HG02973 (cell line): ENCODE data around the gene AFDN.

ENCODE experiments used
- ATAC-seq: cut with Tn5 transposase; IDR thresholded peaks from one replicate; pipeline ENCODE4 v1.9.1; 2021; ENCODE audit warnings: moderate library complexity; ENCODE audit not compliant: unreplicated experiment

Gene AFDN, protein sequence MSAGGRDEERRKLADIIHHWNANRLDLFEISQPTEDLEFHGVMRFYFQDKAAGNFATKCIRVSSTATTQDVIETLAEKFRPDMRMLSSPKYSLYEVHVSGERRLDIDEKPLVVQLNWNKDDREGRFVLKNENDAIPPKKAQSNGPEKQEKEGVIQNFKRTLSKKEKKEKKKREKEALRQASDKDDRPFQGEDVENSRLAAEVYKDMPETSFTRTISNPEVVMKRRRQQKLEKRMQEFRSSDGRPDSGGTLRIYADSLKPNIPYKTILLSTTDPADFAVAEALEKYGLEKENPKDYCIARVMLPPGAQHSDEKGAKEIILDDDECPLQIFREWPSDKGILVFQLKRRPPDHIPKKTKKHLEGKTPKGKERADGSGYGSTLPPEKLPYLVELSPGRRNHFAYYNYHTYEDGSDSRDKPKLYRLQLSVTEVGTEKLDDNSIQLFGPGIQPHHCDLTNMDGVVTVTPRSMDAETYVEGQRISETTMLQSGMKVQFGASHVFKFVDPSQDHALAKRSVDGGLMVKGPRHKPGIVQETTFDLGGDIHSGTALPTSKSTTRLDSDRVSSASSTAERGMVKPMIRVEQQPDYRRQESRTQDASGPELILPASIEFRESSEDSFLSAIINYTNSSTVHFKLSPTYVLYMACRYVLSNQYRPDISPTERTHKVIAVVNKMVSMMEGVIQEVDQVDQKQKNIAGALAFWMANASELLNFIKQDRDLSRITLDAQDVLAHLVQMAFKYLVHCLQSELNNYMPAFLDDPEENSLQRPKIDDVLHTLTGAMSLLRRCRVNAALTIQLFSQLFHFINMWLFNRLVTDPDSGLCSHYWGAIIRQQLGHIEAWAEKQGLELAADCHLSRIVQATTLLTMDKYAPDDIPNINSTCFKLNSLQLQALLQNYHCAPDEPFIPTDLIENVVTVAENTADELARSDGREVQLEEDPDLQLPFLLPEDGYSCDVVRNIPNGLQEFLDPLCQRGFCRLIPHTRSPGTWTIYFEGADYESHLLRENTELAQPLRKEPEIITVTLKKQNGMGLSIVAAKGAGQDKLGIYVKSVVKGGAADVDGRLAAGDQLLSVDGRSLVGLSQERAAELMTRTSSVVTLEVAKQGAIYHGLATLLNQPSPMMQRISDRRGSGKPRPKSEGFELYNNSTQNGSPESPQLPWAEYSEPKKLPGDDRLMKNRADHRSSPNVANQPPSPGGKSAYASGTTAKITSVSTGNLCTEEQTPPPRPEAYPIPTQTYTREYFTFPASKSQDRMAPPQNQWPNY (N-terminal part only)

DNA sequence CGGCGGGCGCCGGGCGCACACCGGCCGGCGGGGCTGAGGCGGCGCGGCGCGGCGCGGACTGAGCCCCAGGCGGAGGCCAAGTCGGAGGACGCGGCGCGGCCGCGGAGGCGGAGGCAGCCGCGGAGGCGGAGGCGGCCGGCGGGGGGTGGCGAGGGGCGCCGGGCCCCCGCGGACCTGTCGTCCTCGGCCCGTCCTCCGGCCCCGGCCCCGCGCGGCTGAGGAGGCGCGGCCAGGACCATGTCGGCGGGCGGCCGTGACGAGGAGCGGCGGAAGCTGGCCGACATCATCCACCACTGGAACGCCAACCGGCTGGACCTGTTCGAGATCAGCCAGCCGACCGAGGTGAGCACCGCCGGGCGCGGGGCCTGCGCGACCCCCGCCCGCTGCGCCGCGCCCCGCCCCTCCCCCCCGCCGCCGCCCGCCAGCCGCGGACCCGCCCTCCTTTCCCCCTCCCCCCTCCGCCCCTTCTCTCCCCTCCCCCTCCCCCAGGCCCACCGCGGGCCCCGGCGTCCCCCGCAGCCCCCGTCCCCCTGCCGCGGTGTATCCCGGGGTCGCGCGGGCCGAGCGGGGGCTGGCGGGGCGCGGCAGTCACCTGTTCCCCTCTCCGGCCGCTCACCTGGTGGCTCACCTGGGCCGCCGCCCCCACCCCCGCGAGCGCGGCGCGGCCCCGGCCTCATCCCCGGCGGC, at the start of gene AFDN:
Gene AFDN, plus strand, starts transcription at position 16 of the 687 bp plus-strand sequence. Its CDS starts 222 bp downstream, at position 238.
- ATAC-seq = peak; percentile 31

DNA sequence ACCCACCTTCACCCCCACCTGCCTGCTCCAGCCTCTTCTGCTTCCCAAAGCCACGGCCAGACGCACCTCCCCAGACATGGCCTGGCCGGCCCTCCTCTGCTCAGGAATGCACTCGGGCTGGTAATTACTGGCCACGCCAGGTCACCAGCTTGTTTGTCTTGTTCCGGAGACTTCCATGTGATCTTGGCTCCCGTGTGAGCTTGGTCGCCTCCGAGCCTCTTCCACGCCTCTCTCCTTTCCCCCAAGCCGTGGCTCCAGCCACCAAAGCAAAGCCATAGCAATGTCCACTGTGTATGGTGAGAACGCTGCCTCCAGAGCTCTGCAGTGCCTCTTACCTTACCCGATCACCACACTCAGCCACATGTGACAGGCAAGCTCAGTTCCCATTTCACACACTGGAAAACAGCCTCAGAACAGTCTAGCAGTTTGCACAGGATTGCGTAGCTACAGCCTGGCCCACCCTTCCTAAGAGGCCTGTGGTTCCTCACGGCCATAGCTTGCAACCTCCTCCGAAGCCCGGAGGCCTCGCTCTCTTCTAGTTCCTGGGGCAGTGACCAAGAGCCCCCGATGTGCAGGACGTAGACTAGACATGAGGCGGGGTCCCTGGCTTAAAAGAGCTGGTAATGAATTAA, 48.1 kb upstream of the AFDN start:
- ATAC-seq = no peak

DNA sequence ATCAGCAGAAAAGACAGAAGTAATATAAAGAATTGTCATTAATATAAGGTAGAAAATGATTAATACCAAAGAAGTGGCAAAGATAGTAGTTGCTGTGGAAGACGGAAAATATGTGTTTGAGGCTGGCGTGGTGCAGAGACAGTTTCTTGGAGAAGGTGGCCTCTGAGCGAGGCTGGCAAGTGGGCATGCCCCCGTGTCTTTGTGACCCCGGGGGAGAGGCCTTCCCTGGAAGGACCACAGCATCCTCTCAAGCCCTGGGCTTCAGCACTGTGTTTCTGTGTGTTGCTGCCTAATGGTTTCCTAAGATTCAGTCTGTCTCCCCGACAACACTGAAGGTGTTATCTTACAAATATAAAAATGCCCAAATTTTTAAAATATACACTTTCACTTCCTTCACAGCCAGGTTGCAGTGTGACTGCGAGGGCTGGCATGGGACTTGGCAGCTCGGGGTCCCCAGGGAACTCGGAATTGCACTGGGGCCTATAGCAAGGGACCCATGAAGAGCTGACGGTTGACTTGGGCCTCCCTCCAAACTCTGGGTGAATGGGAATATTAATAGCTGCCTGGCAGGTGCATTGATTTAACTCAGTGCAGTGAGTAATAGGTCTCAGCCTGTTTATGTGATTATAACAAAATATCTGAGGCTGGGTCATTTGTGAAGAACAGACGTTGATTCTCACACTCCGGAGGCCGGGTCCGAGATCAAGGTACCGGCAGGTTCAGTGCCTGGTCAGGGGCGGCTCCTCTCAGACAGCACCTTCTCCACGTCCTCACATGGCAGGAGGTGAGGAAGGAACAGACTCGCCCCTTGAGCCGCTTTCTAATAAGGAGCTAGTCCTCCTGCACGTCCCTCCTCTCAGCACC, 47.4 kb upstream of the AFDN start:
- no peak for ATAC-seq

DNA sequence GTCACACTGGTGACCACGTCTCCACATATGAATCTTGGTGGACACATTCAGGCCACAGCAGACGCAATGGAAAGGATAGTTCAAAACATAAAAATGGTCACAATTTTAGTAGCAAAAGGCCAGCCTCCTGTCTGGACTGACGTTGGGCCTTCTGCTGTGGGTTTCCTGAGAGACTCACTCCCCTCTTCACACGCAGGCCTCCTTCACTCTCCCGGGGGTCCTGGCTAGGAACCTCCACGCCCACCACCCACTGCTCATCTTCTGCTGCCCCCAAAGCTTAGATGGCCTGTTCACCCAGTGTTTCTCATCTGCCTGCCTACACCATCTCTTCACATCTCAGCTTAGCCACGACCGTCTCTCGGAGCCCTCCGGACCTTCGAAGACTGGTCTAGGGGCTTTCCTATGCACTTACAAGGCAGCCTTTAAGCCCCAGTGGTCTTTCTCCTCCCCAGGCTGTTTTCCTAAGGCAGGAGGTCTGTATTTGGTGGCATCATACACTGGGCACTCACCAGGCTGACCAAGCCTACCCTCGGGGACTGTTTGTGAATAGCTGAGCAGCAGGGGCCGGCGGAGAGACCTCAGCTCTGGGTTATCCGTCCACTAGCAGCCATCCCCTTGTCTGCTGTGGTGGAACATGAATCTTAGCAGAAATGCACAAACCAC, 46.6 kb upstream of the AFDN start:
- no peak for ATAC-seq

DNA sequence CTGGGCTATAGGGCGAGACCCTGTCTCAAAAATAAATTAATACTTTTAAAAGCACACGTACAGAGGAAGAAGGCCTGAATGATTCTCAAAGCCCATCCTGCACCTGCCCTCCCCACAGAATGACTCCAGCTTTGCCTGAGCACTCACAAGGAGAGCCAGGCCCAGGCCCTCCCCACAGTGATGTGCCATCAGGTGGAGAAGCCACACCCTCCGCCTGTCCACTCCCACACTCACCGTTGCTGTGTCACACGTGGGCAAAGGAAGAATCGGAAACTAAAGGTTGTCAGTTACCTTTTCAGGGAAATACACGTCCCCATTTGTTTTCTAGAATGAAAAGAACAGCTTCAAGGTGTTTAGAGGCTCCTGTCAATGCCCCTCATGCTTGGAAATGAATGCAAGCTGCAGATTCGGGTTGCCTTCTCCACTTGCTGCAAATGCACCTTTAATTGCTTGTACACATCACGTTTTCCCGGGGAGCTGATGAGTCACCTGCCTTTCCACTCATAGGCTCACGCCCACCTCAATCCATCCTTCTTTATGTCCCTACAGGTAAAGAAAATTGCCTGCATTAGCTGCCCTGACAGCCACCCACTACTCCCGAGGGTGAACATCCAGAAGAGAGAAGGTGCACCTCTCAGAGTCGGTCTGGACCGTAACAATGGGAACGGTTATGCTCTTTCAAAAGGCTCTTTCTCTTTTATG, 45.5 kb upstream of the AFDN start:
- no peak for ATAC-seq

DNA sequence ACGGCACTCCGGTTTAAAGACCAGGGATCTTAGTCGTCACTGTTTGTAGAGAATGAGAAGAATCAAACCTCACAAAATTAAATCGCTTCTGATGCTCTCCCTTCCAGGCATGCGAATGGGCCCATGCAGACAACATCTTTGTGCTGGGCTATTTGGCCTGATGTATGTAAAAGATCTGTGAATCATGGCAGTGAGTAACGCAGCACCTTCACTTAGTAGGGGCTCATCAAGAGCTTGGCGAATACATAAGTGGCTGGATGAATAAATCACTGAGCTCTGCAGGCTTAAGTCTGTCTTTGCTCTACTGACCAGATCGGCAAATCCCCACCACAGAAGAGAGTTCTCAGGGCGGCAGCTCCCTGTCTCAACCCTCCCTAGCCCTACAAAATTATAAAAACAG, 44.8 kb upstream of the AFDN start:
- ATAC-seq = no peak

DNA sequence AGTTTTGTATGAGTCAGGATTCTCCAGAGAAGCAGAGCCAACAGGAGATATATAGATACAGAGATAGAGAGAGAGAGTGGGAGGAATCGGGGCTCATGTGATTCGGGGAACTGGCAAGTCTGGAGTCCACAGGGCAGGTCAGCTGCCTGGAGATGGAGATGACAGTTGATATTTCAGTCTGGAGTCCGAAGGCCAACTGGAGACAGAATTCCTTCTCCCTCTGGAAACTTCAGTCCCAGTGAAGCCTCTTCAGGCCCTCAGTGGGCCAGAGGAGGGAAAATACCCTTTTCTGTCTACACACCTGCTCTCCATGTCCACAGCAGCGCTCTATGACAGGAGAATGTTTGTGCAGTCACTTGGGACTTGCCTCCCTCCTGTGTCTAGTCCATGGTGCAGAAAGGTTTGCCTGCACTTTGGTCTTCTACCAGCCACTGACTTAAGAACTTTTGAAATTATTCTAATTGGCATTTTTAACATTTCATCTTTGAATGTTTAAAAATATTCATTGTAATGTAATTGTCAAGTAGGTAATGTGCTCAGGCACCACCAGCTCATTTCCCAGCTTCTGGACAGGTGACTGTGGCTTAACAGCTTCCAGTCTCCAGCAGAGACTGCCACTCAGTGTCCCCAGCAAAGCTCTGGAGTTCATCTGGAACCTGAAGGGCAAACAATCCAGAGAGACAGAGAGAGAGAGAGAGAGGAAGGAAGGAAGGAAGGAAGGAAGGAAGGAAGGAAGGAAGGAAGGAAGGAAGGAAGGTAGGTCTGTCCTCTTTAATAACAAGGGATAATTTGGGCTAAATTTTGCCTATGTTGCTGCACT, 43.8 kb upstream of the AFDN start:
- ATAC-seq = no peak

DNA sequence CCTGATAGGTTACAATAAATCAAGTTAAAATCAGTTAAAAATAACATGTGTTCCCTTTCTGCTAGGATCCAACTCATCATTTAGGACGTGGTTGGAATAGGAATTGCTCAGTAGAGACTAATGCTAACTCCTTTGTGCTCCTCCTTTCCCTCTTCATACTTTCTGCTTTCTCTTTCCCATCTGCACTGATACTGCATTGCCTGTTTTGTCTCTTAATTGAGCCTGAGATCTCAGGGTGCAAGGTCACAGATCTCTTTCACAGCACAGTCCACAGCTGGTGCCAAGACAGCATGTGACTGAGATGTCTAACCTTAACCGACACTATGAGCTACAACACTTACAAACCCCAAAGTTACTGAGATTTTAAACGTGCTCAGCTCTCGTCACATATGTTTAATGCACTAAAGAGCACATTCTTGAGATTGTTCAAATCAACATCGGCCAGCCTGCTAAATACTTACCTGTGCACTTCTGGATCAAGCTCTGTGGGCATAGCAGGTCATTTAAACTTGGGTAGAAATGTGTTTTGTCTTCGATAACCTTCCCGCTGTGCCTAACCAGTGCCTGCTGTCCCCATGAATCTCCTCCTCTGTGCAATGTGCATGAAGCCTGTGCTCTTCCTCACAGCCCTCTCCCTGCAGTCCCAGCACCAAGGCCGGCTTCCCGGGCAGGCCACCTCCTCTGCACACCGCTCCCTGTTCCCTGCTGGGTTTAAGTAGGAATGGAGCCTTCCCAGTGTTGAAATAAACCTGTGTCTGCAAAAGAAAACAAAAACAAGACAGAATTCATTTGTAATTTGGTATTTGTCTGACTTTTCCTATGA, 39.6 kb upstream of the AFDN start:
- no peak for ATAC-seq

DNA sequence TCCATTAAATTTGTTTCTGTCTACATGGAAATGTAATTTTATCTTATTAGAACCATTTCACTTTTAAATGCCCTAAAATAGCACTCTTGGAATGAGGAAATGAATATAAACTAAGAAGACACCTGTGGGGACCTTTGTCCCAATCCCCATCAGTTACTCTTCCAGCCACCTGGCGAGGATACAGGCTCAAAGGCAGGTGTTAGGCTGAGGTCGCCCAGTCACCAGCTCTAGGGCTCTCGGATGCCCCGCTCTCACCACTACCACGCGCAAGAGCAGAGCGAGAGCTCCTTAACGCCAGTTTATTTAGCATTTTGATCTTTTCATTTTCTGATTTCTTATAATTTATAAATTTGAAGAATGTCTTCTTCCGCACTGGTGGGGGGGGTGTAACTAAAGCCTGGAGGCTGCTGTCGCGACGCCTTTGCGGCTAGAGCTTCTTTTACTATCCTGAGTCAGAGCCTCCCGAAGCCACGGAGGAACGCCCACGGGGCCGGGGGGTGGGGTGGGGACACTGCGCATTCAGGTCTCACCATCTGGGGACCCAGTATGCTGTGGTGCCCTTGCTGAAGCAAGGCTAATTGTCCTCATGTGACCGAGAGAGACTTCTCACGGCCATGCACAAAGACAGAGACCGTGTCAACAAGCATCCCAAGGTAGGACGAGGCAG, 38.7 kb upstream of the AFDN start:
- no peak for ATAC-seq

DNA sequence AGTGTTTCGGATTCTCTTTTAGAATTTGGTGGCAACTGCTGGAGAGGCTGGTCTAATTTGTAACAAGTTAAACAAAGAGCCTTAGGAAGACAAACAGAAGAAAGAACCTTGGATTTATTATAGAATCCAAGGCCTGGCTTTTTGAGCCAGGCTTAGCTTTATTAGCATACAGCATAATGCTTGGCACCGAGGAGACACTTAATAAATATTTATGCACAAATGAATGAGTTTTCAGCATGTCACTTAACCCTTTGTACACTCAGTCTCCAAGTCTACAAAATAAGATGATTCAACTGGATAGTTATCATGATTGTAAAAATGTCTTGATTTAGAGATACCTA, 38.2 kb upstream of the AFDN start:
- ATAC-seq = no peak

DNA sequence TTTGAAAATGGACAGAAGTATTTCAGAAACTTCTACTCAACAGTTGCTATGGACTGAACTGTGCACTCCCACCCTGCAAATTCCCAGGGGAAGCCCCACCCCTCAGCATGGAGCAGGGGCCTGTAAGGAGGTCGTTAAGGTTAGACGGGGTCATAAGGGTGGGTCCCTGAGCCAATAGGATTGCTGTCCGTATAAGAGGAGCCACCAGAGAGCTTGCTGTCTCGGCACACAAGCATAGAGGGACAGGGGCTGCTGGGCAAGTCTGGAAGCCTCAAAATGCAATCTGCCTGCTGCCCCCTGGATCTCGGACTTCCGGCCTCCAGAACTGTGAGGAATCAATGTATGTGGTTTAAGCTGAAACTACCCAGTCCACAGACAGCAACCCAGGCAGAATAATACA, 37.4 kb upstream of the AFDN start:
- no peak for ATAC-seq

DNA sequence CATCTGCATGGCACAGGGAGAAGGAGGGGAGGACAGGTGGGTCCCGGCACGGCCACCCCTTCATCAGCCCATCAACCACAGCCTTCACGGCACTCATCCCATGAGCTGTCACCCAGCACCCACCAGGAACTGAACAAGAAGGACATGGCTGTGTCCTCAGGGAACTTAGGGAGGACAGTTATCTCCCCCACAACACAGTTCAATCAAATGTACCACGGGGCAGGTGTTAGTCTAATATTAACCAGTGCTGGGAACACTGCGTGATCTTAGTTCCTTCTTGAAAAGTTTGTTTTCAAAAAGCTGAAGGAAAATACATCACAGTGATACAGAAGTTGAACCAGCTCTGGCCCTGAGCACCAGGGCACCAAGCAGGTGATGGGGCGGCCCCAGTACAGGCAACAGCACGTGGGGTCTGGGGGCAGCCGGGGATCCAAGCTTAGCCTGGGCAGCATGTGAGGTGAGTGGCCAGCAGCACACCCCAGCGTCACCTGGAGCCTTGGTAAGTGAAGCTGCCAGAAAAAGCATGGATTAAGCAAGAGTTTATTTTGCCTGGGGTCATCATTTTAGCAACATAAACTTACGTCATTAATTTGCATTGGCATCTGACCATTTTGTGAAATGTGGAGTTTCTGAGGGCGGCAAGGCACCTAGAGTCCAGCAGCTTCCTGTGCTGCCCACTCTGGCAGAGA, 35.5 kb upstream of the AFDN start:
- no peak for ATAC-seq

DNA sequence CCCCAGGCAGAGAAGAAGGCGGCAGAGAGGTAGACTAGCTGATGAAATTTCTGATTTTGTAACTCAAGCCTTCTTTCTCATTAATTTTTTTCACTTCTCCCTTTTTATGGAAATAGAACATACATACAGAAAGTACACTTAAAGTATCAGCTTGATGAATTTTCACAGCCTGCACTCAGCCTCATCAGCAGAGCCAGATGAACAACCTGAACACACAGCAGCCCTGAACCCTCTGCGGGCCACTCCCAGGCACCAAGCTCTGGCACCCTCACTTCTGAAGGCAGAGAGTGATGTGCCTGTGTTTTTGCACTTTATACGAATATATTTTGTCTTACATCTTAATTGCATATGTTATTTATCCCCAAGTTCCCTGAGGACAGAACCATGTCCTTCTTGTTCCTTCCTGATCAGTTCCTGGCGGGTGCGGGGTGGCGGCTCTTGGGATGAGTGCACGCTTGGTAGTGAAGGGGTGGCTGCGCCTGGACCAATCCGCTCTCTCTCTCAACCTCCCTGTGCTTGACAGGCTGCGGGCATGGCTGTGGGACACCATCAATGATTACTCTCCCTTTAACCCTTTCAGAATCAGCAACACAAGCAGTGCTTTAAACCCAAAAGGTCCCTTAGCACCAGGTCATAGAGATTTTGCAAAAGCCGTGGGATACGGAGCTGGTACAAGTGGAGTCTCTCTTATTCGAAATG, 34.8 kb upstream of the AFDN start:
- no peak for ATAC-seq

DNA sequence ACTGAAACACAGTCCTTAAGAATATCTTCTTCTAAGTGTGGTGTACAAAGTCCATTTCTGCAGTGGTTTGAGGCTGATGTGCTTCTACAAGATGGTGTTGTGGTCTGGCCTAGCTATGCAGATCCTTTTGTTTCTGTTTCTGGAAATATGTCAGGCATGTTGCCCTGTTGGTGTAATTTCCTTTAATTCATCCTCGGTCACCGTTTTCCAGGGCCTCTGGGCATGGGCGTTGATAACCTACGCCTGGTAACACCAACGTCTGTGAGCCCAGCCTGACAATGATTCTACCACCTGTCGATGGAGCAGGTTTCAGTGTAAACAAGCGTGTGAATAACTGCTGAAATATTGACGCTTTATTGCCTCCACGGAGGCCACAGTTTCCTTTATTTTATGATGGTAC, 33.3 kb upstream of the AFDN start:
- no peak for ATAC-seq
